ENCODE data around the gene SERPINA10.
"Not testable (repeated sequence)": the region's sequence is repeated elsewhere in the genome, so short reads cannot be mapped to it uniquely, and the experiment has no call there.

DNA sequence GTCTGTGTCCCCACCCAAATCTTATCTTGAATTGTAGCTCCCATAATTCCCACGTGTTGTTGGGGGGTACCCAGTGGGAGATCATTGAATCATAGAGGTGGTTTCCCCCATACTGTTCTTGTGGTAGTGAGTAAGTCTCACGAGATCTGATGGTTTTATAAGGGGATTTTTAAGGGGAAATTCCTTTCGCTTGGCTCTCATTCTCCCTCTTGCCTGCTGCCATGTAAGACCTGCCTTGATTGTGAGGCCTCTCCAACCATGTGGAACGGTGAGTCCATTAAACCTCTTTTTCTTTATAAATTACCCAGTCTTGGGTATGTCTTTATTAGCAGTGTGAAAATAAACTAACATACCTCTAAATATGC, 3.1 kb upstream of the SERPINA10 start:
- not testable (repeated sequence) for TF ChIP-seq POLR2A (IDR thresholded peaks at IDR 0.05)
- TF ChIP-seq, protein P1, sequence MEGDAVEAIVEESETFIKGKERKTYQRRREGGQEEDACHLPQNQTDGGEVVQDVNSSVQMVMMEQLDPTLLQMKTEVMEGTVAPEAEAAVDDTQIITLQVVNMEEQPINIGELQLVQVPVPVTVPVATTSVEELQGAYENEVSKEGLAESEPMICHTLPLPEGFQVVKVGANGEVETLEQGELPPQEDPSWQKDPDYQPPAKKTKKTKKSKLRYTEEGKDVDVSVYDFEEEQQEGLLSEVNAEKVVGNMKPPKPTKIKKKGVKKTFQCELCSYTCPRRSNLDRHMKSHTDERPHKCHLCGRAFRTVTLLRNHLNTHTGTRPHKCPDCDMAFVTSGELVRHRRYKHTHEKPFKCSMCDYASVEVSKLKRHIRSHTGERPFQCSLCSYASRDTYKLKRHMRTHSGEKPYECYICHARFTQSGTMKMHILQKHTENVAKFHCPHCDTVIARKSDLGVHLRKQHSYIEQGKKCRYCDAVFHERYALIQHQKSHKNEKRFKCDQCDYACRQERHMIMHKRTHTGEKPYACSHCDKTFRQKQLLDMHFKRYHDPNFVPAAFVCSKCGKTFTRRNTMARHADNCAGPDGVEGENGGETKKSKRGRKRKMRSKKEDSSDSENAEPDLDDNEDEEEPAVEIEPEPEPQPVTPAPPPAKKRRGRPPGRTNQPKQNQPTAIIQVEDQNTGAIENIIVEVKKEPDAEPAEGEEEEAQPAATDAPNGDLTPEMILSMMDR (IDR thresholded peaks at IDR 0.05): not testable (repeated sequence)
